ENCODE results near the gene RAB1B.

RAB1B gene

GRCh38 chr11:66239998-66240780 is 28.2 kb upstream of the RAB1B start:
- Histone ChIP-seq H3K36me3 (replicated peaks) (peaks cover 88% of the 10 kb centered on the region), H3K4me3 (ENCODE audit: low read depth, low read length) (no peak overlapping the region), H3K27ac (no peak overlapping the region), H3K27me3 (replicated peaks) (no peaks in the 10 kb centered on the region)
- no peak for DNase-seq
- TF ChIP-seq CTCF (IDR thresholded peaks at IDR 0.05; ENCODE audit: low read depth, low read length, missing control alignments), result no peak
- in situ Hi-C loops (cut with HindIII; ENCODE audit: low pct_ligation_motif_present, low sequenced_read_pairs), result no loop called here

GRCh38 chr11:66240781-66241136 is 27.7 kb upstream of the RAB1B start:
- no peaks in the 10 kb centered on the region for H3K27me3 ChIP-seq (replicated peaks)
- H3K36me3 ChIP-seq (replicated peaks), result peaks cover 83% of the 10 kb centered on the region
- H3K27ac ChIP-seq, result no peak overlapping the region
- in situ Hi-C loops (cut with HindIII; ENCODE audit: low pct_ligation_motif_present, low sequenced_read_pairs), result no loop called here
- DNase-seq, result no peak
- no peak overlapping the region for H3K4me3 ChIP-seq (ENCODE audit: low read depth, low read length)
- TF ChIP-seq CTCF (IDR thresholded peaks at IDR 0.05; ENCODE audit: low read depth, low read length, missing control alignments), result no peak

GRCh38 chr11:66242095-66242765 is 26.2 kb upstream of the RAB1B start:
- in situ Hi-C loops (cut with HindIII; ENCODE audit: low pct_ligation_motif_present, low sequenced_read_pairs), result no loop called here
- H3K27ac ChIP-seq, result no peak overlapping the region
- DNase-seq, result no peak
- no peak overlapping the region for H3K4me3 ChIP-seq (ENCODE audit: low read depth, low read length)
- H3K36me3 ChIP-seq (replicated peaks), result peaks cover 78% of the 10 kb centered on the region
- no peak for TF ChIP-seq CTCF (IDR thresholded peaks at IDR 0.05; ENCODE audit: low read depth, low read length, missing control alignments)
- H3K27me3 ChIP-seq (replicated peaks), result no peaks in the 10 kb centered on the region

- Histone ChIP-seq H3K36me3 (replicated peaks) (peaks cover 69% of the 10 kb centered on the region), H3K27ac (no peak overlapping the region), H3K27me3 (replicated peaks) (no peaks in the 10 kb centered on the region), H3K4me3 (ENCODE audit: low read depth, low read length) (no peak overlapping the region)
- no peak for TF ChIP-seq CTCF (IDR thresholded peaks at IDR 0.05; ENCODE audit: low read depth, low read length, missing control alignments)
- no peak for DNase-seq
- in situ Hi-C loops (cut with HindIII; ENCODE audit: low pct_ligation_motif_present, low sequenced_read_pairs), result no loop called here
These were observed 24.5 kb upstream of the RAB1B start for GRCh38 chr11:66243782-66244535.

- in situ Hi-C loops (cut with HindIII; ENCODE audit: low pct_ligation_motif_present, low sequenced_read_pairs), result no loop called here
These were observed 21.1 kb upstream of the RAB1B start for GRCh38 chr11:66247295-66247694.

More at GRCh38 chr11:66247295-66247694, 21.1 kb upstream of the RAB1B start:
- no peaks in the 10 kb centered on the region for H3K27me3 ChIP-seq (replicated peaks)
- no peak overlapping the region for H3K4me3 ChIP-seq (ENCODE audit: low read depth, low read length)
- no peak for TF ChIP-seq CTCF (IDR thresholded peaks at IDR 0.05; ENCODE audit: low read depth, low read length, missing control alignments)
- DNase-seq, result no peak
- peaks cover 54% of the 10 kb centered on the region for H3K36me3 ChIP-seq (replicated peaks)
- no peak overlapping the region for H3K27ac ChIP-seq

Measured in brain microvascular endothelial cell (primary cell).